NOMO-1 treated with dmso at 0.1 percent for 144 hours (cell line): Measurements from ENCODE around the gene SCRN3.
"Not testable (repeated sequence)": the region's sequence is repeated elsewhere in the genome, so short reads cannot be mapped to it uniquely, and the experiment has no call there.

ENCODE experiments used
- DNase-seq: peaks from one replicate; lab custom pipeline; 2025; ENCODE audit not compliant: unreplicated experiment; lab: John Stamatoyannopoulos, UW

Gene SCRN3

GRCh38 chr2:174400853-174401252 lies 5.3 kb downstream of the SCRN3 start:
- no peak for DNase-seq

GRCh38 chr2:174403628-174404027 lies 8.1 kb downstream of the SCRN3 start:
- no peak for DNase-seq

DNA sequence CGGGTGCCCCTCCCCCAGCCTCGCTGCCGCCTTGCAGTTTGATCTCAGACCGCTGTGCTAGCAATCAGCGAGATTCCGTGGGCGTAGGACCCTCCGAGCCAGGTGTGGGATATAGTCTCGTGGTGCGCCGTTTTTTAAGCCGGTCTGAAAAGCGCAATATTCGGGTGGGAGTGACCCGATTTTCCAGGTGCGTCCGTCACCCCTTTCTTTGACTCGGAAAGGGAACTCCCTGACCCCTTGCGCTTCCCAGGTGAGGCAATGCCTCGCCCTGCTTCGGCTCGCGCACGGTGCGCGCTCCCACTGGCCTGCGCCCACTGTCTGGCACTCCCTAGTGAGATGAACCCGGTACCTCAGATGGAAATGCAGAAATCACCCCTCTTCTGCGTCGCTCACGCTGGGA lies 14.5 kb downstream of the SCRN3 start:
- DNase-seq: not testable (repeated sequence)

DNA sequence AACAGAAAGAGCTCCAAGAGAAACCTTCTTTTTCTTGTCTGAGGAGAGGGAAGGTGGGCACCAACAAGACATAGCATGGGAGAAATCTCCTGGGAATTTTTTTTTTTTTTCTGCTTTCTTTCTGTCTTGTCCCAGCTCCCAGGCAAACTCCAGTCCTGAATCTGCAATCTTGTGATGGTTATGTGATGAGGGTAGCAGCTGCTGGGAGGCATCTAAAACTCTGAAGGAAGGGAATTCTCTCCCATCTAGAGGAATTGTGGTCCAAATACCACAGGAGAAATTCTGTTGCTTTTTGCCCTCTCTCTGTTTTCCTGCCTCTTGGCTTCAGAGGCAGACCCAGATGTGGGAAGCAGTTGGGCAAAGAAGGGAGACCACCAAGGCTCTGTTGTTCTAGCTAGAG lies 16.7 kb downstream of the SCRN3 start:
- DNase-seq: no peak

DNA sequence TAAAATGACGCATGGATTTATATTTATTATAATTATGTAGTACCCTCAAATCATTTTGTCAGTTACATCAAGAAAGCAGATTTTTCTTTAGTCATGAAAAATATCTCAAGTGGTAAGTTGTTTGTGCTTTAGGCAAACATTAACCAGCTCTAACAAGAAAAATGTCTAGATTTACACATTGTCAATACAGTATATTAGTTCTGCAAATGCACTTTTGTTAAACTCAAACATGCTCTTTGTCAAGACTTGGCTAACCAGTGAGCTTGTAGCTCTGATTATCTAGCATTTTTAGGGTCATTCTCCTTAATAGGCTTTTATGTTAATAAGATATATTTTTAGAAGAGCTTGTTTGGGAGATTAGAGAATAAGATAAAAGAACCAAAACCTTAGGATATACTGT lies 32.7 kb downstream of the SCRN3 start:
- DNase-seq: no peak

GRCh38 chr2:174430066-174430465 lies 34.5 kb downstream of the SCRN3 start:
- no peak for DNase-seq

DNA sequence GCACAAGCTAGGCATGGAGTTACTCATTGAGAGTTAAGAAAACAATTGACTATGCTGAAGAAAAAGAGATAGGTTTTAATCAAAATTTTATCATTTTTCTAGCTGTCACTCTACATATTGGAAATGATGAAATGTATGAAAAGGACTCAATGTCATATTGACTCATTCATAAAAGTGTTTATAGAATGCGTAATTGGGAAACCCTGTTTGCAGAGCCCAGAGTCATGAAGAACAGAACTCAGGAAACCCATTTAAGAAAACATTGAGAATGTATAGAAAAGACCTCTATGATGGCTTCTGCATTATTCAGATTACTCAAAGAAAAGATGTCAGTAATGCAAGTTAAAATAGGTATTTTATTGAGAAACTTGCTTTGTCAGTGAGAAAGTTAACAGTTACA lies 36.4 kb downstream of the SCRN3 start:
- DNase-seq: no peak

DNA sequence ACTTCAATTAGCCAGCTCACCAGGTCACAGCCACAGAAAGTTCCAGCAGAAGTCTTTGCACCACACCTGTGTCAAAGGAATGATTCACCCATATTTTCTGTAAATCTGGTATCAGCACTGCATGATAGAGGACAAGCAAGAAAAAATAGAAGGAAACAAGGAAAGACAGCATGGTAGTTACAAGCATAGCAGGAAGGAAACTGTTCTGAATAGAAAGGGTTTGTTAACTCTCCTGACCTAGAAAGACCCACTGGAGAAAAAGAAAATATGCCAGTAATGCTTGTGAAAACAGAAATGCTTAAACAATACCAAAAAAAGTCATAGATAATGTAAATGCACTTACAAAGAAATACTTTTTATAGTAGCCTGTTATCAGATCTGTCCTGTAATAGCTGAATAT lies 40.8 kb downstream of the SCRN3 start:
- no peak for DNase-seq

GRCh38 chr2:174438146-174438886 lies 42.8 kb downstream of the SCRN3 start:
- no peak for DNase-seq

- no peak for DNase-seq
These were observed 43.8 kb downstream of the SCRN3 start for GRCh38 chr2:174439323-174439722.

GRCh38 chr2:174439950-174440349 lies 44.4 kb downstream of the SCRN3 start:
- no peak for DNase-seq

- no peak for DNase-seq
These were observed 47.3 kb downstream of the SCRN3 start for GRCh38 chr2:174442546-174443510.

DNA sequence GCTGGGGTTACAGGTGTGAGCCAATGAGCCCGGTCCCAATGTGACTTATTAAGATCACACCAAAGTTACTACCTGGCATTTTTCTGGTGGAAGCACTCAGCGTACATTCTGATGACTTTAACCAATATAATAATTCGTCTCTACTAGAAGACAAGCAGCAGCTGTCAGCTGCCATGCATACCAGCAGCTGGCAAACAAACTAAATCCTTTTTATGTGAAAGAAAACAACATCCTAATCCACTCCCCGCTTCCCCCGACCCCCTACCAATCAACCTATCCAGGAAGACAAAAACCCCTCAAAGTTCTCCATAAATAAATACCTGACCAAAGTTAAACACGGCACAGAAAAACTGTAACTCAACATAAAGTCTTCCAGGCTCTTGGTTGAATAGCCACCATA lies 49.2 kb downstream of the SCRN3 start:
- no peak for DNase-seq

- no peak for DNase-seq
These were observed 49.7 kb downstream of the SCRN3 start for GRCh38 chr2:174445248-174445647.

GRCh38 chr2:174446531-174446930 lies 51.0 kb downstream of the SCRN3 start:
- no peak for DNase-seq

DNA sequence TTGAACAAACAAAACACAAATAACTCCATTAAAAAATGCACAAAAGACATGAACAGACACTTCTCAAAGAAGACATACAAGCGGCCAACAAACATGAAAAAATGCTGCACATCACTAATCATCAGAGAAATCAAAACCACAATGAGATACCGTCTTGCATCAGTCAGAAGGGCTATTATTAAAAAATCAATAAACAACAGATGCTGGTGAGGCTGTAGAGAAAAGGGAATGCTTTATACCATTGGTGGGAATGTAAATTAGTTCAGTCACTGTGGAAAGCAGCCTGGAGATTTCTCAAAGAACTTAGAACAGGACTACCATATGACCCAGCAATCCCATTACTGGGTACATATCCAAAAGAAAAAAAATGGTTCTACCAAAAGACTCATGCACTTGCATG lies 53.5 kb downstream of the SCRN3 start:
- DNase-seq: no peak

- no peak for DNase-seq
These were observed 54.7 kb downstream of the SCRN3 start for GRCh38 chr2:174450021-174450816.

DNA sequence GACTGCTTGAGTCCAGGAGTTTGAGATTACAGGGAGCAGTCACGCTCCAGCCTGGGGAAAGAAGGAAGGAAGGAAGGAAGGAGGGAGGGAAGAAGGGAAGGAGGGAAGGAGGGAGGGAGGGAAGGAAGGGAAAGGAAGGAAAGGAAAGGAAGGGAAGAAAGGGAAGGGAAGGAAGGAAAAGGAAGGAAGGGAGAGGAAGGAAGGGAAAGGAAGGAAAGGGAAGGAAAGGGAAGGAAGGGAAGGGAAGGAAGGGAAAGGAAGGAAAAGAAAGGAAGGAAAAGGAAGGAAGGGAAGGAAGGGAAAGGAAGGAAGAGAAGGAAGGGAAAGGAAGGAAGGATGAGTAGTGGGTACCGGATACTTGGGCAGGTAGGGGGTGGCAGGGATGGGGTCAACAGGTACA lies 59.0 kb downstream of the SCRN3 start:
- DNase-seq: no peak

DNA sequence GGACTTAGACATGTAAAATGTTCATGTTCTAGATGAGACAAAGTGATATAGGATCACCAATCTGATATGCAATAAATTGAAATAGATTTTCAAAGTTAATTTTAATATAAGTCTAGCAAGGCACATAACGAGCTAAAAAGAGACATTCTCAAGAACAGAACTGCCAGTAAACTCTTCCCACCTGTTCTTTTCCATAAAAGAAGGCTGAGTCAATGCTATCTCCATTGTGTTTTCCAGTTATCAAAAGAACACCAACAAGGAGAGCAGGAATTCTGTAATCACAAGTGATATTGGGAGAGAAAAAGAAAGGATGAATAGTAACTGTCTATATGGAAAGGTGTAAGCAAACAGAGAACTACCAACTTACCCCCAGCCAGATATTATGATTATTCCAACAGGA lies 65.7 kb downstream of the SCRN3 start:
- DNase-seq: no peak

GRCh38 chr2:174465327-174465726 lies 69.8 kb downstream of the SCRN3 start:
- no peak for DNase-seq

DNA sequence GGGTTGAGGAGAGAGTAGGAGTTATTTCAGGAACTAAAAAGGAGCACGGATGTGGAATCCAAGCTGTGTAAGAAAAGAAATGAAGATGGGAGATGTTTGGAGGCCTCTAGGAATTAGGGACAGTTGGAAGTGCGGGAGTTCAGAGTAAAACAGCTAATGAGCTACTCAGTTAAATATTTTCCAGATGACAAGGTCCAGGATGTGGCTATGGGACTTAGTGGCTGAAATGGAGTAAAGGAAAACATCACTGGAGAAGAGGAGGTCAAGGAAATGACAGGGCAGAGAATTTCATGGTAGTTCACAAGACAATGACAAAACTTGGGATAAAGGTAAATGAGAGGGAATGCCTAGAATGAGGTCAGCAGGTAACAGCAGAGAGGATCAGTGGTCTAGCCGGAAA lies 78.3 kb downstream of the SCRN3 start:
- DNase-seq: no peak
